ENCODE results near the gene PLA2G6.

Gene PLA2G6

DNA sequence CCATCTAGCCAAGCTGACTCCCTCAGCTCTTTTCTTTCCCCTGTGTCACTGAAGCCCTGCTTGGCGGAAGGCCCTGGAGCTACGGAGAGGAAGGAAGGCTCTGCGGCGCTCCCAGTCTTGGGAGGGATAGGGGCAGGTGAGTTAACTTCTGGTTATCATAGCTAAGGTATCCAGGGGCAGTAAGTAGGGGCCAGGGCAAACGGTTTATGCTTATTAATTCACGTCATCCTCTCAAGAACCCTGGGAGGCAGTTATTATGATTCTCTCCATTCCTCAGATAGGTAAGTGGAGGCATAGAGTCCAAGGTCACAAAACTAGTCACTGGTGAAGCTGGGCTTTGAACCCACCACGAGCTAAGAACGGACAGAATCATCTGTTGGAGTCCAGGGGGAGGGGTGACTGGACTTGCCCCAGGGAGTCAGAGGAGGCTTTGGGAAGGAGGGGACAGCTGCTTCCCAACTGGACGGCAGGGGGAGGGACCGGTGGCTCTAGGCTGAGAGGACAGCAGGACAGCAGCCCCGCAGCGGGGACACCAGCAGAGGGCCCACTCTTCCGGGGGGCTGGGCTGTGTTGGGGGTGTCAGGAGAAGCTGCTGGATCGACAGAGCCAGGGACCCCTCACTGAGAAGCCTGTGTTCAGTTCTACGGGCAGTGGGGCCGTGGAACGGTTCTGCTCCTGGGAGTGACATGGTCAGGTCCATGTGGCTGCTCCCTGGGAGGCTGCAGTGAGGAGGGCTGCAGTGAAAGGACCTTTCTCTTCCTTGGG, 74.6 kb downstream of the PLA2G6 start:
- TF ChIP-seq, protein P1, sequence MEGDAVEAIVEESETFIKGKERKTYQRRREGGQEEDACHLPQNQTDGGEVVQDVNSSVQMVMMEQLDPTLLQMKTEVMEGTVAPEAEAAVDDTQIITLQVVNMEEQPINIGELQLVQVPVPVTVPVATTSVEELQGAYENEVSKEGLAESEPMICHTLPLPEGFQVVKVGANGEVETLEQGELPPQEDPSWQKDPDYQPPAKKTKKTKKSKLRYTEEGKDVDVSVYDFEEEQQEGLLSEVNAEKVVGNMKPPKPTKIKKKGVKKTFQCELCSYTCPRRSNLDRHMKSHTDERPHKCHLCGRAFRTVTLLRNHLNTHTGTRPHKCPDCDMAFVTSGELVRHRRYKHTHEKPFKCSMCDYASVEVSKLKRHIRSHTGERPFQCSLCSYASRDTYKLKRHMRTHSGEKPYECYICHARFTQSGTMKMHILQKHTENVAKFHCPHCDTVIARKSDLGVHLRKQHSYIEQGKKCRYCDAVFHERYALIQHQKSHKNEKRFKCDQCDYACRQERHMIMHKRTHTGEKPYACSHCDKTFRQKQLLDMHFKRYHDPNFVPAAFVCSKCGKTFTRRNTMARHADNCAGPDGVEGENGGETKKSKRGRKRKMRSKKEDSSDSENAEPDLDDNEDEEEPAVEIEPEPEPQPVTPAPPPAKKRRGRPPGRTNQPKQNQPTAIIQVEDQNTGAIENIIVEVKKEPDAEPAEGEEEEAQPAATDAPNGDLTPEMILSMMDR (IDR thresholded peaks at IDR 0.05; ENCODE audit: low read depth, low read length, missing control alignments): no peak
- in situ Hi-C loops (cut with HindIII; ENCODE audit: low sequenced_read_pairs): no loop called here
- H3K4me3 ChIP-seq (ENCODE audit: low read depth, low read length): no peak overlapping the region
- DNase-seq (ENCODE audit: low read depth): no peak

DNA sequence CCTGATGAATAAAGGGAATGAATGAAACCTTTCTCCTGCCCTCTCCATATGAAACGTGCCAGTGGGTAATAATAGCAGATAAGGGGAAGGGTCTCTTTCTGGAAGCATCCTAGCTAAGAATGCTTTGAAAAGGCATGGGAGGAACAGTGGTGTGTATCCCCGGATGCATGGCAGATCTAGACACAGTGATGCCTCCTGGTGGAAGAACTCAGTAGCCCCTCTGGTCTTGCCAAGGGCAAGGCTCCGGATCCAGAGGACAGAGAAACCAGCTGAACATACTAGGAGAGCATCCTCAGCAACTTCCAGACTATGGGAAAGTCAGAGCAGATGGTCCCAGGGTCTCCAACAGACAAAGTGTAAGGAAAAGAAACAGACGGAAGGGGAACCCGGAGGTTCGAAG, 77.5 kb downstream of the PLA2G6 start:
- TF ChIP-seq, protein P1 (IDR thresholded peaks at IDR 0.05; ENCODE audit: low read depth, low read length, missing control alignments): peak; percentile 34
- no peak for DNase-seq (ENCODE audit: low read depth)
- in situ Hi-C loops (cut with HindIII; ENCODE audit: low sequenced_read_pairs): no loop called here
- H3K4me3 ChIP-seq (ENCODE audit: low read depth, low read length): no peak overlapping the region

DNA sequence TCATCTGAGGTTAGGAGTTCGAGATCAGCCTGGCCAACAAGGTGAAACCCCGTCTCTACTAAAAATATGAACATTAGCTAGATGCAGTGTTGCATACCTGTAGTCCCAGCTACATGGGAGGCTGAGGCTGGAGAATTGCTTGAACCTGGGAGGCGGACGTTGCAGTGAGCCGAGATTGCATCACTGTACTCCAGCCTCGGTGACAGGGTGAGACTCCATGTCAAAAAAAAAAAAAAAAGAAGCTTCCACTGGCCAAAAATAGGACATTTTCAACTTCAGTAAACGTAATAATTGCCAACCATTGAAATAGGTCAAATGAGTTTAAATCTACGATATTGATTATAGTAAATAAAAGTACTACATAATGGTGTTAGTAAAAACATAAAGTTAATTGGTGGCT, 78.0 kb downstream of the PLA2G6 start:
- TF ChIP-seq, protein P1 (IDR thresholded peaks at IDR 0.05; ENCODE audit: low read depth, low read length, missing control alignments): no peak
- in situ Hi-C loops (cut with HindIII; ENCODE audit: low sequenced_read_pairs): no loop called here
- no peak for DNase-seq (ENCODE audit: low read depth)
- H3K4me3 ChIP-seq (ENCODE audit: low read depth, low read length): no peak overlapping the region

DNA sequence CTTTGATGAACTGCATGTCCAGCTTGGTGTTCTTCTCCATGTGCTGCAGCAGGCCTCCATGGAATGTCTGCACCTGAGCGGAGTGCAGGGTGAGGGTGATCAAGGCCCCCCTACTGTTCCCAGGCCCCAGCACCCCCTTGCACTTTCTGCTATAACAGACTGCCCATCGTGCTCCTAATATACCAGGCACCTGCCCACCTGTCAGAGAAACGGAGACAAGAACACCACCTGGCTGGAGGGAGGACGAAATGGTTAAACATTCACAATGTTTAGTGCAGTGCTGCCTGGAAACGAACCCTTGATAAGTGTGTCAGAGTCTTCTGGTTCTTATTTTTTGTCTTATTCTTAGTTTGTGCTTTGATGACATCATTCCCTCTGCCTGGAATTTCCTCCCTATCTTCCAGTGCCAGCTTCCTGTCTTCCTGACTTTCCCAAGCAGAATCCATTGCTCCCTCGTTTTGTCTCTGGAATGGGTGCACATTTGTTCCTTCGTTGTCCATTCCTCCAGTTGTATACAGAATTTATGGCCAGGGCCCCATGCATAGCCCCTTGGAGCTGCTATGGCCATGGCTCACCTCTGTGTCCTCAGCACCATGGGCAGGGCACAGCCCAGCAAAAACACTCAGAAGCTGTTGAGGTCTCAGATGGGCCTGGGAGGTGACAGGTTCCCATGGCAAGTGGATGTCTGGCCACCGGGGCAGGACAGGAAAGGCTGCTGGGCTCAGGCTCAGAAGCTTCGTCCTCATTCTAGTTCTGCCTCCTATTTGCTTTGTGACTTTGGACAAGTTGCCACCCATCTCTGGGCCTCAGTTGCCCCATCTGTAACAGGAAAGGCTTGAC, 83.0 kb downstream of the PLA2G6 start:
- H3K4me3 ChIP-seq (ENCODE audit: low read depth, low read length): no peak overlapping the region
- TF ChIP-seq, protein P1 (IDR thresholded peaks at IDR 0.05; ENCODE audit: low read depth, low read length, missing control alignments): no peak
- in situ Hi-C loops (cut with HindIII; ENCODE audit: low sequenced_read_pairs): loop anchor here (5.0 kb wide), 1 partner anchor 74 kb away; no protein-coding TSS in a partner anchor
- DNase-seq (ENCODE audit: low read depth): no peak

DNA sequence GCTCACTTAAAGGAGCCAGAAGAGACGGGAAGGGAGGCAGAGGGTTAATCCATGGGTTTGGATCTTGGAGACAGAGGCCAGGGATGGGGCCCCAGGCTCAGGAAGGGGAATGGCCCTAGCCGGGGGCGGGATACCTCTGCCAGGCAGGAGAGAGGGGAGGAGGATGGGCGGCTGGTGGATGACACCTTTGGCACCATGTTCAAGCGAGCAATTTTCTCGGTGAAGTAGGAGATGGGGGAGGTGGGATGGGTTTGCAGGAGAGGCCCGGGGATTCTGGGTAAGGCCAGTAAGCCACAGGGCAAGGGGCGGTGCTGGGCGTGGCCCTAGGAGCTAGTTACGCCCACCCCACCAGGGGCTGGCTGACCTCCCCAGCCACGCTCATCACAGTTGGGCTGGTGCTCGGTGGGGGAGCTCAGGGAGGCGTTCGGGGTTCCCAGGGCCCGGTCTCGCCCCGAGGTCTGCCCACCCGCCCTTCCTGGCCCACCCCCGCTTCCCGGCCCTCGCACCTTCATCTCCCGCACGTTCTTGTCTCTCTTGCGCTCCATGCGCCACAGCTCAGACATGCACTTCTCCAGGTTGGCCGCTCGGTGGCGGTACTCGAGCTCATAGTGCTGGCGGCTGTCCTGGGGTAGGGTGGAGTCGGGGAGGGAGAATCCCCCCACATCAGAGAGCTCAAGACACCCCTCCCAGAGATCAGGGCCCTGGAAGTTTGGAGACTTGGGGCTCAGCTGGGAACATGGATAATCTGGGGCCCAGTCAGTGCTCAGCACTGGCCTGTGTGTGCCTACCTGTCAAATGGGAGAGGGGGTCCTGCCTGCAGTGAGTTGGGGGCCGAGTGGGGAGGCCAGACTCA, 83.8 kb downstream of the PLA2G6 start:
- no peak overlapping the region for H3K4me3 ChIP-seq (ENCODE audit: low read depth, low read length)
- TF ChIP-seq, protein P1 (IDR thresholded peaks at IDR 0.05; ENCODE audit: low read depth, low read length, missing control alignments): peak; percentile 52
- no peak for DNase-seq (ENCODE audit: low read depth)
- in situ Hi-C loops (cut with HindIII; ENCODE audit: low sequenced_read_pairs): loop anchor here (5.0 kb wide), 1 partner anchor 75 kb away; no protein-coding TSS in a partner anchor

DNA sequence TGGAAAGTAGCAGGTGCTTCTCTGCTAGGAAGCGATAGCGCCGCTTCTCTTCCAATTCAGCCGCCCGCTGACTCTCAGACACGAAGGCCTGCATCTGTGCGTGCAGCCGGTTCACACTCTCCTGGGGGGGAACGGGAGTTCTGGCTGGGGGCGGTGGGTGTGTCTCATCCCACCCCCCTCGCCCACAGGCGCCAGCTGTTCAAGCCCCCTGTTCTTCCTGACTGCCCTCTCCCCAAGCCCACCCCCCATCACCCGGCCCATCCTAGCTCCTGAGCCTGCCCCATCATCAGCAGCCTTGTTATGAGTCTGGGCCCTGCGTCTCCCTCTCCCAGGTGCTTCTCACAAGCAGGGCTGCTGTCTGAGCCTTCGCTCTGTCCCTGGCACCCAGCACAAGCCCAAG, 84.6 kb downstream of the PLA2G6 start:
- no peak overlapping the region for H3K4me3 ChIP-seq (ENCODE audit: low read depth, low read length)
- in situ Hi-C loops (cut with HindIII; ENCODE audit: low sequenced_read_pairs): loop anchor here (5.0 kb wide), 1 partner anchor 75 kb away; no protein-coding TSS in a partner anchor
- DNase-seq (ENCODE audit: low read depth): no peak
- TF ChIP-seq, protein P1 (IDR thresholded peaks at IDR 0.05; ENCODE audit: low read depth, low read length, missing control alignments): no peak

Data from astrocyte of the cerebellum (primary cell).